Loucy (cell line): ENCODE data around the gene ARHGAP4.

Experiments
- H2AFZ ChIP-seq: fragments of 200-600 bp; sonication (generic); 2 replicates; pipeline ENCODE4 v1.6.0; 2016; ENCODE audit warnings: antibody characterized with exemption, mild to moderate bottlenecking, low read length, moderate library complexity
- H3F3A ChIP-seq: fragments of 200-600 bp; 2 replicates; pipeline ENCODE4 v1.6.0; 2016; ENCODE audit warnings: antibody characterized with exemption, low read depth, mild to moderate bottlenecking
- H3K27me3 ChIP-seq: fragments of 200-600 bp; sonication (generic); 2 replicates; pipeline ENCODE4 v1.6.1; 2014; ENCODE audit warnings: low read length, mild to moderate bottlenecking; ENCODE audit not compliant: insufficient read depth, poor library complexity, severe bottlenecking
- H3K36me3 ChIP-seq: fragments of 200-600 bp; sonication (generic); 2 replicates; pipeline ENCODE4 v1.6.1; 2016; ENCODE audit warnings: low read length; ENCODE audit not compliant: insufficient read depth
- H3K4me1 ChIP-seq: fragments of 200-600 bp; sonication (generic); 2 replicates; pipeline ENCODE4 v1.5.1; 2014; ENCODE audit warnings: low read length, mild to moderate bottlenecking; ENCODE audit not compliant: insufficient read depth, poor library complexity, severe bottlenecking
- H3K4me2 ChIP-seq: fragments of 200-600 bp; sonication (generic); 2 replicates; pipeline ENCODE4 v1.6.0; 2014; ENCODE audit warnings: antibody characterized with exemption, low read length, low read depth, mild to moderate bottlenecking; ENCODE audit not compliant: poor library complexity, severe bottlenecking
- H3K4me3 ChIP-seq: fragments of 200-600 bp; sonication (generic); 2 replicates; pipeline ENCODE4 v1.5.1; 2014; ENCODE audit warnings: low read length, mild to moderate bottlenecking, mixed read lengths; ENCODE audit not compliant: poor library complexity, severe bottlenecking
- H3K79me2 ChIP-seq: fragments of 200-600 bp; sonication (generic); 2 replicates; pipeline ENCODE4 v1.6.1; 2014; ENCODE audit warnings: low read length; ENCODE audit not compliant: insufficient read depth
- H3K9ac ChIP-seq: fragments of 200-600 bp; sonication (generic); 2 replicates; pipeline ENCODE4 v1.6.0; 2014; ENCODE audit warnings: mild to moderate bottlenecking, low read depth, low read length, moderate library complexity; ENCODE audit not compliant: poor library complexity, severe bottlenecking
- H3K9me2 ChIP-seq: fragments of 200-600 bp; sonication (generic); replicated peaks from 2 replicates; pipeline ENCODE4 v1.6.1; 2016; ENCODE audit warnings: low read depth, low read length, mixed read lengths
- H3K9me3 ChIP-seq: fragments of 200-600 bp; sonication (generic); 2 replicates; pipeline ENCODE4 v1.6.1; 2014; ENCODE audit warnings: mild to moderate bottlenecking, antibody characterized with exemption, low read length, low read depth; ENCODE audit not compliant: insufficient read depth
- H4K20me1 ChIP-seq: fragments of 200-600 bp; sonication (generic); 2 replicates; pipeline ENCODE4 v1.6.0; 2014; ENCODE audit warnings: antibody characterized with exemption, low read length, mild to moderate bottlenecking; ENCODE audit not compliant: insufficient read depth, poor library complexity, severe bottlenecking
- EZH2phosphoT487 ChIP-seq: fragments of 200-600 bp; IDR thresholded peaks from 2 replicates; pipeline ENCODE4 v1.6.1; 2018; ENCODE audit warnings: antibody characterized with exemption, mild to moderate bottlenecking, moderate library complexity, borderline replicate concordance
- TF ChIP-seq, protein P1 (sequence below): fragments of 200-600 bp; sonication (generic); conservative IDR thresholded peaks from 2 replicates; pipeline ENCODE4 v1.5.1; 2014; ENCODE audit warnings: mild to moderate bottlenecking, antibody characterized with exemption, low read length

The ARHGAP4 gene

DNA sequence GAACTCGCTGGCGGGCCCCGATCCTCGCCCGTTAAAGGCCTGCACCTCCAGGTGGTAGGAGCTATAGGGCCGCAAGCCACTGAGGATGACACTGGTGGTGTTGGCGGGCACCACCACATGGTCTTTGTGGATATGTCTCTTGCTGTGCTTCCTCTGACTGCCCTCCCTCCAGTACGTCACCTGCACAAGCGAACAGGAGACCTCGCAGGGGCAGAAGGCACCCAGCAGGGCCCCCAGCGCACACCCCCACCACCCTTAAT, 60.8 kb downstream of the ARHGAP4 start:
- no peaks in the 10 kb centered on the region for H3K4me1 ChIP-seq
- H3K4me2 ChIP-seq: no peak overlapping the region
- no peaks in the 10 kb centered on the region for H3K27me3 ChIP-seq
- no peak overlapping the region for H2AFZ ChIP-seq
- H3F3A ChIP-seq: no peaks in the 10 kb centered on the region
- H3K9me2 ChIP-seq: no peaks in the 10 kb centered on the region
- H3K79me2 ChIP-seq: no peaks in the 10 kb centered on the region
- TF ChIP-seq, protein P1, sequence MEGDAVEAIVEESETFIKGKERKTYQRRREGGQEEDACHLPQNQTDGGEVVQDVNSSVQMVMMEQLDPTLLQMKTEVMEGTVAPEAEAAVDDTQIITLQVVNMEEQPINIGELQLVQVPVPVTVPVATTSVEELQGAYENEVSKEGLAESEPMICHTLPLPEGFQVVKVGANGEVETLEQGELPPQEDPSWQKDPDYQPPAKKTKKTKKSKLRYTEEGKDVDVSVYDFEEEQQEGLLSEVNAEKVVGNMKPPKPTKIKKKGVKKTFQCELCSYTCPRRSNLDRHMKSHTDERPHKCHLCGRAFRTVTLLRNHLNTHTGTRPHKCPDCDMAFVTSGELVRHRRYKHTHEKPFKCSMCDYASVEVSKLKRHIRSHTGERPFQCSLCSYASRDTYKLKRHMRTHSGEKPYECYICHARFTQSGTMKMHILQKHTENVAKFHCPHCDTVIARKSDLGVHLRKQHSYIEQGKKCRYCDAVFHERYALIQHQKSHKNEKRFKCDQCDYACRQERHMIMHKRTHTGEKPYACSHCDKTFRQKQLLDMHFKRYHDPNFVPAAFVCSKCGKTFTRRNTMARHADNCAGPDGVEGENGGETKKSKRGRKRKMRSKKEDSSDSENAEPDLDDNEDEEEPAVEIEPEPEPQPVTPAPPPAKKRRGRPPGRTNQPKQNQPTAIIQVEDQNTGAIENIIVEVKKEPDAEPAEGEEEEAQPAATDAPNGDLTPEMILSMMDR: no peak
- no peak for TF ChIP-seq EZH2phosphoT487
- no peak overlapping the region for H3K9ac ChIP-seq
- no peak overlapping the region for H3K4me3 ChIP-seq
- H3K9me3 ChIP-seq: no peaks in the 10 kb centered on the region
- no peaks in the 10 kb centered on the region for H4K20me1 ChIP-seq
- no peaks in the 10 kb centered on the region for H3K36me3 ChIP-seq

DNA sequence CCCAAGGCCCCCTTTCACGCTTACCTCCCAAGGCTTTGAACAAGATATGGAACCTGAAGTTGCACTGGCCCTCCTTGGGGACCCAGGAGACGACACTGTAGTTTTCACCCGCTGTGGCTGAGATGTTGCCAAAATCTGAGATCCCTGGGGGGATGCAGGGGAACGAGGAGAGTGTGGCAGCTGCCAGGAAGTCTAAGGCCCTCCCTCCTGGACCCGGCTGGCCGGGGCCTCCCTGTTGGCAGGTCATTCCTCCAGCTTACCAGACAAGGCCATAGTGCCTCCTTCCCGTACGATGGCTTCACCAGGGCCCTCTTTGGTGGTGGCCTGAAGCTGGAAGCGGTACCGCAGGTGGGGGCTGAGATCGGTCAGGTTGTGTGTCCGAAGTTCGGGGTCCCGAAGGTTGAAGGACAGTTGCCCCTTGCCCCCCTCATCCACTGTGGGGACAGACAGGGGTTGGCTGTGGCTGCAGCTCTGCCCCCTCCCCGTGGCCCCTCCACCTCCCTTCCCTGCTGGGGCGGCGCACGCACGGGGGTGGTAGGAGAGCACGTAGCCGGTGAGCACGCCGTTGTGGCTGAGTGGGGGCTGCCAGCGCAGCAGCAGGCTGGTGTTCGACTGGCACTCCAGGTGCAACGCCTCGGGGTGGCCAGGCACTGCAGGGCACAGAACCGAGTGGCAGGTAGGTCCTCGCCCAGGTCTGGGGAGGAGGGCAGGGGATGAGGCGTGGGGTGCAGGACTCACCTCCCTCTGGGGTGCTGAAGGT, 61.3 kb downstream of the ARHGAP4 start:
- Histone ChIP-seq H4K20me1 (no peaks in the 10 kb centered on the region), H3F3A (no peaks in the 10 kb centered on the region), H3K4me3 (no peak overlapping the region), H3K9me3 (no peaks in the 10 kb centered on the region), H3K36me3 (no peaks in the 10 kb centered on the region), H3K79me2 (no peaks in the 10 kb centered on the region), H3K4me1 (no peaks in the 10 kb centered on the region), H3K9me2 (no peaks in the 10 kb centered on the region), H3K27me3 (no peaks in the 10 kb centered on the region), H3K4me2 (no peak overlapping the region), H2AFZ (no peak overlapping the region), H3K9ac (no peak overlapping the region)
- TF ChIP-seq, protein P1: no peak
- TF ChIP-seq EZH2phosphoT487: no peak

DNA sequence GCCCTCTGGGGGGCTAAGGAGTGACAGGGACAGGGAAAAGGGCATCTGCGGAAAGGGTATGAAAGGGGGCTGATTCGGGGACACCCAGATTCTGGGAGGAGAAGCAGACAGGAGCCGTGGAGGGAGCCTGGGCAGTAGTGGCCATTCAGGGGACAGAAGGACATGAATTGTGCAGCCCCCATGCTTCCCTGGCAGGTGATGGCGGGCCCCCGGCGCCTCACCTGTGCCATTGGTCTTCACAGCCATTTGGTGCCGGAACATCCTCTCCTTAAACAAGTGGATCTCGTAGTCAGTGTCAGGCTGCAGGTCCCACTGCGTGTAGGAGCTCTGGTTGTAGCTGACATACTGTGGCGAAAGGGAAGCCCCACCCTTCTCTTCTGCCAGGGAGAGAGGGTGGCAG, 62.0 kb downstream of the ARHGAP4 start:
- H3K9me3 ChIP-seq: no peaks in the 10 kb centered on the region
- TF ChIP-seq, protein P1: no peak
- no peak for TF ChIP-seq EZH2phosphoT487
- no peaks in the 10 kb centered on the region for H3K9me2 ChIP-seq
- H2AFZ ChIP-seq: no peak overlapping the region
- H3K27me3 ChIP-seq: no peaks in the 10 kb centered on the region
- H3K4me2 ChIP-seq: no peak overlapping the region
- no peak overlapping the region for H3K4me3 ChIP-seq
- no peaks in the 10 kb centered on the region for H3K79me2 ChIP-seq
- no peaks in the 10 kb centered on the region for H3K36me3 ChIP-seq
- no peaks in the 10 kb centered on the region for H3F3A ChIP-seq
- no peaks in the 10 kb centered on the region for H4K20me1 ChIP-seq
- H3K4me1 ChIP-seq: no peaks in the 10 kb centered on the region
- H3K9ac ChIP-seq: no peak overlapping the region
